Suprapubic skin (tissue), 4 donors: Measurements from ENCODE around the gene CRELD1. TPM values are rescaled to one million over a fixed set of nuclear protein-coding genes. Genes with fewer than 3 reads are reported as not detected.
"Not testable (repeated sequence)": the region's sequence is repeated elsewhere in the genome, so short reads cannot be mapped to it uniquely, and the experiment has no call there.

Source experiments
- DNase-seq, 2 donors: peaks; one replicate each; pipeline ENCODE4 v3.0.0-alpha.2; 2019; ENCODE audit warnings: low spot score in 2 of 2
- H3K27ac ChIP-seq: fragments of 200-600 bp; sonication (generic); one replicate; pipeline ENCODE4 v1.5.1; 2019
- H3K27me3 ChIP-seq: fragments of 200-600 bp; sonication (generic); one replicate; pipeline ENCODE4 v1.5.1; 2019
- H3K36me3 ChIP-seq: fragments of 200-600 bp; sonication (generic); one replicate; pipeline ENCODE4 v1.5.1; 2019
- H3K4me1 ChIP-seq: fragments of 200-600 bp; sonication (generic); one replicate; pipeline ENCODE4 v1.5.1; 2019
- H3K4me3 ChIP-seq: fragments of 200-600 bp; sonication (generic); one replicate; pipeline ENCODE4 v1.5.1; 2019; ENCODE audit warnings: mild to moderate bottlenecking
- H3K9me3 ChIP-seq: fragments of 200-600 bp; sonication (generic); one replicate; pipeline ENCODE4 v1.5.1; 2019
- EP300 ChIP-seq: sonication (generic); formaldehyde crosslinking; IDR thresholded peaks from one replicate; pipeline ENCODE4 v1.6.1; 2017; ENCODE audit warnings: antibody characterized with exemption
- POLR2A ChIP-seq, 2 donors: fragments of 450-650 bp; IDR thresholded peaks; one replicate each; pipeline ENCODE4 v1.6.1; 2017; ENCODE audit warnings: antibody characterized with exemption in 2 of 2, mild to moderate bottlenecking in 2 of 2, moderate library complexity in 2 of 2
- POLR2AphosphoS5 ChIP-seq, 3 donors: sonication (generic); formaldehyde crosslinking; IDR thresholded peaks; one replicate each; pipeline ENCODE4 v1.6.1; 2017; ENCODE audit warnings: antibody characterized with exemption in 3 of 3
- WGBS: methylation state at CpG from one replicate; pipeline ENCODE4 v1.1.5; 2018; 5-methylcytosine and 5-hydroxymethylcytosine counted together
- total RNA-seq, 4 donors: library from RNA; depleted of rRNA; stranded (reverse); fragments of >200 nt; gene quantifications; one replicate each; pipeline ENCODE4 v1.1.0, GENCODE V29; 2016
- TF ChIP-seq, protein P1 (sequence below), 2 donors: fragments of 200-600 bp in 1 of 2; fragments of 450-650 bp in 1 of 2; sonication (generic) in 1 of 2; IDR thresholded peaks; one replicate each; pipeline ENCODE4 v1.5.1; 2016 to 2019; ENCODE audit warnings: antibody characterized with exemption in 2 of 2, mild to moderate bottlenecking in 1 of 2, moderate library complexity in 1 of 2

The CRELD1 gene
- total RNA-seq, 4 donors from 2014 or later, result 18.9 to 46.7 (median 26.0) TPM

DNA sequence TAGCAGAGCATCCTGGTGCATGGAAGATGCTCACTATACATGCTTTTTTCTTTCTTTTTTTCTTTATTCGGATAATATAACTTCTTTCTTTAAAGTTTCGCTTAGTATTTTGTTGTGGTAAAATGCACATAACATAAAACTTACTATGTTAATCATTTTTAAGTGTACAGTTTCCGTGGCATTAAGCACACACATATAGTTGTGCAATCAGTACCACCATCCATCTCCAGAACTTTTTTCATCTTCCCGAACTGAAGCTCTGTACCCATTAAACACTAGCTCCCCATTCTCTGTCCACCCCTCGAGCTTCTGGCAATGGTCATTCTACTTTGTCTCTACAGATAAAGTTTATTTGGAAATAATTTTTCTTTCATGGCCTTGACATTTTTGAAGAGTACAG is 44.2 kb upstream of the CRELD1 start:
- Histone ChIP-seq H3K4me1 (peaks cover 42% of the 10 kb centered on the region), H3K27ac (no peak overlapping the region), H3K27me3 (no peaks in the 10 kb centered on the region), H3K9me3 (no peaks in the 10 kb centered on the region), H3K36me3 (peaks cover 6% of the 10 kb centered on the region), H3K4me3 (no peak overlapping the region)
- TF ChIP-seq POLR2AphosphoS5 (IDR thresholded peaks at IDR 0.05) (no peak), EP300 (no peak), POLR2A (IDR thresholded peaks at IDR 0.05) (no peak)
- TF ChIP-seq, protein P1, sequence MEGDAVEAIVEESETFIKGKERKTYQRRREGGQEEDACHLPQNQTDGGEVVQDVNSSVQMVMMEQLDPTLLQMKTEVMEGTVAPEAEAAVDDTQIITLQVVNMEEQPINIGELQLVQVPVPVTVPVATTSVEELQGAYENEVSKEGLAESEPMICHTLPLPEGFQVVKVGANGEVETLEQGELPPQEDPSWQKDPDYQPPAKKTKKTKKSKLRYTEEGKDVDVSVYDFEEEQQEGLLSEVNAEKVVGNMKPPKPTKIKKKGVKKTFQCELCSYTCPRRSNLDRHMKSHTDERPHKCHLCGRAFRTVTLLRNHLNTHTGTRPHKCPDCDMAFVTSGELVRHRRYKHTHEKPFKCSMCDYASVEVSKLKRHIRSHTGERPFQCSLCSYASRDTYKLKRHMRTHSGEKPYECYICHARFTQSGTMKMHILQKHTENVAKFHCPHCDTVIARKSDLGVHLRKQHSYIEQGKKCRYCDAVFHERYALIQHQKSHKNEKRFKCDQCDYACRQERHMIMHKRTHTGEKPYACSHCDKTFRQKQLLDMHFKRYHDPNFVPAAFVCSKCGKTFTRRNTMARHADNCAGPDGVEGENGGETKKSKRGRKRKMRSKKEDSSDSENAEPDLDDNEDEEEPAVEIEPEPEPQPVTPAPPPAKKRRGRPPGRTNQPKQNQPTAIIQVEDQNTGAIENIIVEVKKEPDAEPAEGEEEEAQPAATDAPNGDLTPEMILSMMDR (IDR thresholded peaks at IDR 0.05), result no peak
- no peak for DNase-seq
- WGBS, result 79% methylated on average over 5 of the region's 5 CpGs

DNA sequence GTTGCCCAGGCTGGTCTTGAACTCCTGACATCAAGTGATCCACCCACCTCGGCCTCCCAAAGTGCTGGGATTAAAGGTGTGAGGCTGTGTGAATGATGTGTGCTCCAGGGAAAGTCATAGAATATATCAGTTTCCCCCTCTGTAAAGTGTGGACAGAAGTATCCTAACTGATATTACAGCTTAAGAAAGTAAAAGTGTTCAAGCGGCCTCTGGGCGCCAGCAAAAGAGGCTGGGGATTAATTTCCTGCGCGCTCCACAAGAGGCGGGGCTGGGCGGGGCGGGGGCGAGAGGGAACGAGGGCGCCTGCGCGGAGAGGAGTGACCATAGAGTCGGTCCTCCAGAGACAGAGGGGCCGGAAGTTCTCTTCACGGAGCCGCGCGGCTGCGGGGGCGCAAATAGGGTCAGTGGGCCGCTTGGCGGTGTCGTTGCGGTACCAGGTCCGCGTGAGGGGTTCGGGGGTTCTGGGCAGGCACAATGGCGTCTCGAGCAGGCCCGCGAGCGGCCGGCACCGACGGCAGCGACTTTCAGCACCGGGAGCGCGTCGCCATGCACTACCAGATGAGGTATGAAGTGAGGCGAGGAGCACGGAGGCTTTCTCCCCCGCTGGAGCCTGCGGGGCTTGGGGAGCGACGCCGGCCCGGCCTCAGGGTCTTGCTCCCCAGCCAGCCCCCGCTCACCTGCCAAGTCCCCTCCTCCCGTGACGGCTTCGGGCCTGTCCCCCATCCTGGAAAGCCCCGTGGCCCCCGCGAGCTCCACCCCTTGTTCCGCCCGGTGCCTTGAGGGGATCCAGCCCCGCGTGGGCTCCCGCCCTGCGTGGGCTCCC is 43.2 kb upstream of the CRELD1 start, which contains the start of gene JAGN1:
Gene JAGN1 (plus strand): TSS at position 362 of the 823 bp plus-strand sequence. CDS start 113 bp downstream, at position 475.
- DNase-seq, result peak; percentile 94 to 95
- peaks cover 6% of the 10 kb centered on the region for H3K36me3 ChIP-seq
- peaks cover 35% of the 10 kb centered on the region for H3K4me1 ChIP-seq
- H3K27ac ChIP-seq, result peak within 1 kb of the TSS; percentile 96
- 0% methylated on average over 25 of the region's 62 CpGs for WGBS
- no peaks in the 10 kb centered on the region for H3K9me3 ChIP-seq
- no peaks in the 10 kb centered on the region for H3K27me3 ChIP-seq
- peak within 1 kb of the TSS; percentile 86 for H3K4me3 ChIP-seq
- TF ChIP-seq, protein P1 (IDR thresholded peaks at IDR 0.05), result no peak
- TF ChIP-seq POLR2AphosphoS5 (IDR thresholded peaks at IDR 0.05) (peak; percentile 56 to 76 (median 64)), EP300 (no peak), POLR2A (IDR thresholded peaks at IDR 0.05) (peak in 1 of 2 donors; percentile 88)

DNA sequence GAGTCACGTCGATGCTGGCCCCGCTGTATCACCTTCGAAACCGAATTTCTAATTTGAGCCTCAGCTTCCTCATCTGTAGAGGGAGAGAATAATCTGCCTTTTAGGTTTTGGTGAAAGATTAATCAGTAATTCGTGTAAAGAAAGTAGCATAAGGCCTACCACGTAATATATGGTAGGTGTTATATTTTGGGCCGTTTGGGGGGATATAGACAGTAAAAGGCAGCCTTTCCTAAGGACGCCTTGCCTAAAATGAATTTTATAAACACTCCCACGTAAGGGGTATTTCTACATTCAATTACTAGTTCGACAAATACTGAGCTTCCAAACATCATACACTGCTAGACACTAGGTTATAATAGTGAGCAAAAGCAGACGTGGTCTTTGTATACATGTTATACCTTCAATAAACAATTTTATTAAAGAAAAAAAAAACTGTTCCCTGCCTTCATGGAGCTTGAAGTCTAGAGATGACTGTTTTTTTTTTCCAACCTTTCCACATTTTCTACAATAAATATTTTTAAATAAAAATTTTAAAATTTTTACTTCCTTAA is 42.5 kb upstream of the CRELD1 start:
- TF ChIP-seq EP300 (no peak), POLR2AphosphoS5 (IDR thresholded peaks at IDR 0.05) (no peak), POLR2A (IDR thresholded peaks at IDR 0.05) (no peak)
- TF ChIP-seq, protein P1 (IDR thresholded peaks at IDR 0.05), result no peak
- no peaks in the 10 kb centered on the region for H3K9me3 ChIP-seq

DNA sequence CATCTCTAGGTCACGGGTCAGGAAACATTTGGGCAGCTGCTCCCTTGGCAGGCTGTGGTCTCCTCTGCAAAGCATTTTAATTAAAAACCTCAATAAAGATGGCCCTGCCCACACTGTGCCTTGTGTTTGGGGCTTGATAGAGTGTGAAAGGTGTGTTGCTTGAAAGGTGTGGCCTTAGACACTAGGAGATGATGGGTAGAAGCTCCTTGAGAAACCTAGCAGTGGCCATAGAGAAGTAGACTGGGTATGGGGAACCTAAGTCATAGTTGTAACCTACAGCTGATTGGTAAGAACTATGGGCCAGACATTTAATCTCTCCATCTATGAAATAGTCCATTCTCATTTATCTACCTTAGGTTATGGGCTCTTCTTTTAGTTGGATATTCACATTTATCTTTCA is 39.9 kb upstream of the CRELD1 start:
- Histone ChIP-seq H3K36me3 (peaks cover 6% of the 10 kb centered on the region), H3K27ac (peak overlapping the region; percentile 61), H3K27me3 (no peaks in the 10 kb centered on the region), H3K9me3 (no peaks in the 10 kb centered on the region), H3K4me1 (peaks cover 51% of the 10 kb centered on the region), H3K4me3 (no peak overlapping the region)
- TF ChIP-seq POLR2A (IDR thresholded peaks at IDR 0.05), result no peak
- TF ChIP-seq POLR2AphosphoS5 (IDR thresholded peaks at IDR 0.05), result no peak
- TF ChIP-seq, protein P1 (IDR thresholded peaks at IDR 0.05), result no peak
- no peak for TF ChIP-seq EP300
- 100% methylated on average over 1 of the region's 1 CpG for WGBS
- no peak for DNase-seq

More for the DNA sequence above, 42.5 kb upstream of the CRELD1 start:
- Histone ChIP-seq H3K36me3 (peaks cover 6% of the 10 kb centered on the region), H3K4me1 (peaks cover 35% of the 10 kb centered on the region), H3K27ac (peak overlapping the region; percentile 96), H3K4me3 (peak overlapping the region; percentile 86), H3K27me3 (no peaks in the 10 kb centered on the region)
- DNase-seq, result no peak
- WGBS, result 5% methylated on average over 12 of the region's 12 CpGs

DNA sequence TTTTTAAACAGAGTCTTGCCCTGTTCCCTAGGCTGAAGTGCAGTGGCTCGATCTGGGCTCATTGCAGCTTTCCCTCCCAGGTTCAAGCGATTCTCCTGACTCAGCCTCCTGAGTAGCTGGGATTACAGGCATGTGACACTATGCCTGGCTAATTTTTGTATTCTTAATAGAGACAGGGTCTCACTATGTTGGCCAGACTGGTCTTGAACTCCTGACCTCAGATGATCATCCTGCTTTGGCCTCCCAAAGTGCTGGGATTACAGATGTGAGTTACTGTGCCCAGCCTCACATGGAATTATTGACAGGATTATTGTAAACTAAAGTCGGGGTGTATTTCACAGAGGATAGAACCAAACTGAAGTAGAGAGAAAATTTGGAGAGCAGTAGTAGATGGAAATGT is 37.9 kb upstream of the CRELD1 start:
- H3K36me3 ChIP-seq, H3K27me3 ChIP-seq, H3K4me3 ChIP-seq, H3K27ac ChIP-seq, H3K9me3 ChIP-seq, DNase-seq: not testable (repeated sequence)
- WGBS, result 96% methylated on average over 3 of the region's 3 CpGs
- peaks cover 56% of the 10 kb centered on the region for H3K4me1 ChIP-seq

DNA sequence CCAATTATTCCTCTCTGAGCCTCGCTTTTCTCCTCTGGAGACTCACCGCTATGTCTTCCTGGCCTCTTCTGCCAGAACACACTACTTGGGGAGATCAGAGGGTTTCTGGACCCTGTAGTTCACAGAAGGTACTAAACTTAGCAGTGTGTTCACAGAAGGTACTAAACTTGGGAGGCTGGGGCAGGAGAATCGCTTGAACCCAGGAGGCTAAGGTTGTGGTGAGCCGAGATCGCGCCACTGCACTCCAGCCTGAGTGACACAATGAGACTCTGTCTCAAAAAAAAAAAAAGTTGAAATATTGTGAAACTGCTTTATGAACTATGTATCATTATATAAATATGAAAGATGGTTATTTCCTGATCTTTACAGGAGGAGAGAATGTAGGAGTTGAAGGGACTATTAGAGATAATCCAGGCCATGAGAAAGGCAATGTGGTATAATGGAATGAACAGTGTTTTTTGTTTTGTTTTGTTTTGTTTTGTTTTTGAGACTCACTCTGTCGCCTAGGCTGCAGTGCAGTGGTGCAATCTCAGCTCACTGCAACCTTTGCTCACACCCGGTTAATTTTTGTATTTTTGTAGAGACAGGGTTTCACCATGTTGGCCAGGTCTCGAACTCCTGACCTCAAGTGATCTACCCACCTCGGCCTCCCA is 36.8 kb upstream of the CRELD1 start:
- H3K4me3 ChIP-seq, H3K36me3 ChIP-seq, H3K27me3 ChIP-seq, DNase-seq, H3K9me3 ChIP-seq: not testable (repeated sequence)
- peaks cover 45% of the 10 kb centered on the region for H3K4me1 ChIP-seq
- peak overlapping the region; percentile 50 for H3K27ac ChIP-seq
- WGBS, result 79% methylated on average over 10 of the region's 10 CpGs
